ENCODE measurements around the gene MACROH2A2. TPM values are rescaled to one million over a fixed set of nuclear protein-coding genes. Genes with fewer than 3 reads are reported as not detected.

The MACROH2A2 gene
- total RNA-seq (2022; extraction: Qiagen RNA extraction): 23.6 to 28.1 TPM (median 26.2 TPM) in 5 replicates

DNA sequence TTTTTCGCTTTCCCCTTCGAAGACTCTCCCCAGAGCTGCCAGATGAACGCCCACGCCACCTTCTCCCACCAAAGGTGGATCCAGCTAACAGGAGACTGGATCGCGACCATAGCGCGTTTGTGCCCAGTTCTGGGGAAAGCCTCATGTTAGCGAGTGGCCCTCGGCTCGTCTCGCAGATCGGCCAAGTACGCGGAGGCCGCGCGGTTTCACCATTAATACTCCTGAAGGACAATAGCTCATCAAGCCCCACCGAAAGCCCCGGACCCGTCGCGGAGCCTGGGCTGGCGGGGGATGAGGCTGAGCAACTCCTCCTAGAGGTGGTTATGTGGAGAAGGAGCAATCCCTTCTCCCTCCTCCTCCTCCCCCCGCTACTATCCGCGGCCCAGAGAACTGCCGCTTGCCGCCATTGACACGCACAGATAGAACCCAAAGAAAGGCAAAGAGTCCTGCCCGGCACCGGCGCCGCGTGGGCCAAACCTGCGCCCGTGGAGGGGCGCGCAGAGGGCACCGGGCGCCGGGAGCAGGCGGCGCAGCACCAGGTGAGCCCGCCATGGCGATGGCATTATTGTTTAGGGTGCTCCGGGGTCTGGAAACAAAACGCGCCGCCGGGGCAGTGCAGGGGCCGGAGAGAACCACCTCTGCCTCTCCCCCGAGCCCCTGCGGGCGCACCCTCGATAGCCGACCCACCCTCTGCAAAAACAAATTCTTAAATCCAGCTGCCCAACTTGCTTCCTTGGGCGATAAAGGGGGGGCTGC lies at the start of gene MACROH2A2:
MACROH2A2 (plus strand) TSS at position 385 of the 756 bp plus-strand sequence. CDS start 22,813 bp downstream, outside the sequence.

DNA sequence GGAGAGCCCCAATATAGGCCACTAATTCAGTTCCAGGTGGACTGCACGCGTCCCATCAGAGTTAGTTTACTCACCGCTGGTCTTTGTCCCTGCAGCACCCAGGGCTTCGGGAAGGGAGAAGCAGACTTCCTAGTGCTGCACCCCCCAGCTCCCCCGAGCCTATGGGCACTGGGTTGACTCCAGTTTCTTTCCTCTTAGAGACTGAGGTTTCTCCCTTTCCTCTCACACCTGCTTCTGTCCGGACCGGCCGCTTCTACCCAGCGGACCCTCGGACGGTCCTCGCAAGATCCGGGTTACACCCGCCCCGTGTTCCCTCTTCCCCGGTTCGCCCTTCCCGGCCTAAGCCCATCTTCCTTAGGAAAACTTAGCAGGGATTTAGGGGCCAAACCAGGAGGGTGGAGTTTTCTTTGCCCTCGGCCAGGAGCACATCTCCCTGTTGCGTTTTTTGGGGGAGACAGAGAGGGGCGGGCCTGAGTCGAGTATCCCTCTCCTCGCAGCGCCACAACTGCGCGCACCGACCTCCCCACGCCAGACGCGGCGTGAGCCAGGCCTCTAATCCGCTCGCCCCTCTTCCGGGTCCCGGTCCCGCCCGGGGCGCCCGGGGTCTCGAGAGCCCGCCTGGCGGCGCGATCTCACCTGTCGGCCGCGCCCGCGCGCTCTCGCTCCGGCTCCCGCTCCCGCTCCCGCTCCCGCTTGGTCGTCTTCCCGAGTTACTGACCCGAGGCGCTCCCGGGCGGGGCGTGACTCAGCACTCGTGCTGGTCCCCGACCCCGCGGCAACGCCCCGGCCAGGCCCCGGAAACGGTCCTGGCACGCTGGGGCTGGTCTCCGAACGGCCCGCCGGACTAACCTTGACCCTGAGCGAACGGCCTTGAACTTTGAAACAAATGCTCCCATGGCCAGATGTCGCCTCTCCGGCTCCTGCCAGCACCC lies 79.7 kb downstream of the MACROH2A2 start, which contains the start of gene AIFM2:
AIFM2 (minus strand) TSS at position 728 of the 932 bp plus-strand sequence. CDS start 8,741 bp downstream, outside the sequence.

DNA sequence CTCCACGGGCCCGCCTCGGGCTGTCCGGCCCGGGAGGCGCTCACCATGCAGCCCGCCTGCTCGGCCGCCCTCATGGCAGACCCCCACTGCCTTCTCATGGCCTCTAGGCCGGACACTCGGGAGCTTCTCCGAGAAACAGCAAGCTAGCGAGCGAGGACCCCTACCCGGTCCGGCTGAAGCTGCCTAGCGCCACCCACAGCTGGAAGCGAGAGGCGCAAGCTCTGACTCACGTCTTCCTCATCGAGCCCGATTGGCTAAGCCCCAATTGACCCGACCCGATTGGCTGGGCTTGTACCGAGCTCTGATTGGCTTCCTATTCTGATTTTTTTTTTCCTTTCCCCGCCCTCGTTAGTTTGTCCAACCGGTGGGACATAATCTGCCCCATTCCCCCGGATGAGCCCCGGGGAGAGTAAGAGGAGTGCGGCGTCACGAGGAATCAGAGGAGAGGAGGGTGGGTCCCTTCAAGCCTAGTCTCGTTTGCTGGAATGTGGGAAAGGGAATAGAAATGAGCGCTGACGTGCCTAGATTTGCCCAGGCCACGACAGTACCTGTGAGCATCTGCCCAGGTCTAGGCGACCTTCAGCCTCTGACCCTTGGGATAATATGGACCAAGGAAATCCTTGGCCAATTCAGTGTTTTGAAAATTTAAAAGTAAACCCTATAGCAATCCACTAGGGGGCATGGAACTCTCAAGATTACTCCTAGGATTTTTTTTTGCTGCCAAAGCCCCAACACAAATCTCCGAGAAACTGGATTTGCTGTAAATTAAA lies 94.0 kb downstream of the MACROH2A2 start, which contains the start of gene TYSND1:
TYSND1 (minus strand) TSS at position 212 of the 770 bp plus-strand sequence; CDS start at position 98, 114 bp downstream.

Other genes with a start within 250 kb of the MACROH2A2 start
- gene AIFM2, start 80.0 kb downstream of the MACROH2A2 start, total RNA-seq (2022; extraction: Qiagen RNA extraction): 28.4 to 36.8 TPM (median 34.3 TPM) in 5 replicates
- gene TYSND1, start 93.9 kb downstream of the MACROH2A2 start, total RNA-seq (2022; extraction: Qiagen RNA extraction): 11.4 to 18.2 TPM (median 16.8 TPM) in 5 replicates
- gene SAR1A, start 117.7 kb downstream of the MACROH2A2 start, total RNA-seq (2022; extraction: Qiagen RNA extraction): 77.5 to 88.7 TPM (median 77.9 TPM) in 5 replicates
- gene PPA1, start 180.6 kb downstream of the MACROH2A2 start, total RNA-seq (2022; extraction: Qiagen RNA extraction): 224 to 282 TPM (median 236 TPM) in 5 replicates
- gene NPFFR1, start 231.2 kb downstream of the MACROH2A2 start, total RNA-seq (2022; extraction: Qiagen RNA extraction): under 0.01 TPM in 1 of 5 replicates, not detected in the others

All from A549 treated with AZD2906 at 1 μM for 4 hours (cell line).